ENCODE data around the gene PDE6B. TPM values are rescaled to one million over a fixed set of nuclear protein-coding genes. Genes with fewer than 3 reads are reported as not detected.
"Not testable (repeated sequence)": the region's sequence is repeated elsewhere in the genome, so short reads cannot be mapped to it uniquely, and the experiment has no call there.

Gene PDE6B
- total RNA-seq, 4 donors from 2014 or later = 0.81 to 5.5 (median 1.8) TPM

DNA sequence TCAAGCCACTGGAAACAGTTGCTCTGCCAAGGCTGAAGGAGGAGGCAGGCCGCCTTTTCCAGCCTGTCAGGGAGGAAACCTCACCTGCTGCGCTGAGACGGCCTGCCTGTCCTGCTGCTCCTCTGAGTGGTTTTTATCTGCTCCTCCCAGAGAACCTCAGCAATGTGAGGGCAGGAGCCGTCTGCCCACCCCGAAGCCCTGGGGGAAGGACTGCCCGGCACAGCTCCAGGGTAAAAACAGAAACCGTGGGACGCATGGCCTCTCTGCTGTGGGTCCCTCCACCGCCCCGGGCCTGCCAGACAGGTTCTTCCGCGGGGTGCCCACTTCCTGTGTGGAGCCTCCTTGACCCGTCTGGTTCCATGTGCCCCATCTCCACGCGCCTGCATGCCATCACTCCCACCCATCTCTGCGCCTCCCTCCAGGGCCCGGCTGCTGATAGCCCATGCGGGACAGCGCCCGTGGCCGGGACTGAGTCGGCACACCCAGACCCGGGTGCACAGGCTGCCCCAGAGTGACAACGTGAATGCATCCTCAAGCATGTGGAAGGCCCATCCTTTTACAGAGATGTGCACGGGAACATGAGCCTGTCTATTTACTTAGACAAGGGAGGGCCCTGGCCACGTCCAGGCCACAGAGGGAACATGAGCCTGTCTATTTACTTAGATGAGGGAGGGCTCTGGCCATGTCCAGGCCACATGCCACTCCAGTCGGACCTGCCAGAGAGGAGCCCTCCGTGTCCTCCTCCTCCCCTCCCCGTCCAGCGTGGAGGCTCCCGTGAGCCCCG, 67.6 kb downstream of the PDE6B start:
- WGBS, 2 donors (ENCODE audit: low coverage in 1 of 2) = 61 to 75% methylated on average over 3 to 8 of the region's 32 CpGs
- Histone ChIP-seq H3K36me3 (no peaks in the 10 kb centered on the region), H3K27me3 (peaks cover 51% of the 10 kb centered on the region), H3K4me3 (no peak overlapping the region), H3K9me3 (no peaks in the 10 kb centered on the region), H3K4me1 (peaks cover 0 to 20% (median 10%) of the 10 kb centered on the region in 3 donors), H3K27ac (no peak overlapping the region)
- no peak for ATAC-seq
- TF ChIP-seq, protein P1, sequence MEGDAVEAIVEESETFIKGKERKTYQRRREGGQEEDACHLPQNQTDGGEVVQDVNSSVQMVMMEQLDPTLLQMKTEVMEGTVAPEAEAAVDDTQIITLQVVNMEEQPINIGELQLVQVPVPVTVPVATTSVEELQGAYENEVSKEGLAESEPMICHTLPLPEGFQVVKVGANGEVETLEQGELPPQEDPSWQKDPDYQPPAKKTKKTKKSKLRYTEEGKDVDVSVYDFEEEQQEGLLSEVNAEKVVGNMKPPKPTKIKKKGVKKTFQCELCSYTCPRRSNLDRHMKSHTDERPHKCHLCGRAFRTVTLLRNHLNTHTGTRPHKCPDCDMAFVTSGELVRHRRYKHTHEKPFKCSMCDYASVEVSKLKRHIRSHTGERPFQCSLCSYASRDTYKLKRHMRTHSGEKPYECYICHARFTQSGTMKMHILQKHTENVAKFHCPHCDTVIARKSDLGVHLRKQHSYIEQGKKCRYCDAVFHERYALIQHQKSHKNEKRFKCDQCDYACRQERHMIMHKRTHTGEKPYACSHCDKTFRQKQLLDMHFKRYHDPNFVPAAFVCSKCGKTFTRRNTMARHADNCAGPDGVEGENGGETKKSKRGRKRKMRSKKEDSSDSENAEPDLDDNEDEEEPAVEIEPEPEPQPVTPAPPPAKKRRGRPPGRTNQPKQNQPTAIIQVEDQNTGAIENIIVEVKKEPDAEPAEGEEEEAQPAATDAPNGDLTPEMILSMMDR (IDR thresholded peaks at IDR 0.05) = no peak
- TF ChIP-seq EP300 (IDR thresholded peaks at IDR 0.05) (no peak), POLR2AphosphoS5 (IDR thresholded peaks at IDR 0.05) (no peak), POLR2A (IDR thresholded peaks at IDR 0.05) (no peak)

DNA sequence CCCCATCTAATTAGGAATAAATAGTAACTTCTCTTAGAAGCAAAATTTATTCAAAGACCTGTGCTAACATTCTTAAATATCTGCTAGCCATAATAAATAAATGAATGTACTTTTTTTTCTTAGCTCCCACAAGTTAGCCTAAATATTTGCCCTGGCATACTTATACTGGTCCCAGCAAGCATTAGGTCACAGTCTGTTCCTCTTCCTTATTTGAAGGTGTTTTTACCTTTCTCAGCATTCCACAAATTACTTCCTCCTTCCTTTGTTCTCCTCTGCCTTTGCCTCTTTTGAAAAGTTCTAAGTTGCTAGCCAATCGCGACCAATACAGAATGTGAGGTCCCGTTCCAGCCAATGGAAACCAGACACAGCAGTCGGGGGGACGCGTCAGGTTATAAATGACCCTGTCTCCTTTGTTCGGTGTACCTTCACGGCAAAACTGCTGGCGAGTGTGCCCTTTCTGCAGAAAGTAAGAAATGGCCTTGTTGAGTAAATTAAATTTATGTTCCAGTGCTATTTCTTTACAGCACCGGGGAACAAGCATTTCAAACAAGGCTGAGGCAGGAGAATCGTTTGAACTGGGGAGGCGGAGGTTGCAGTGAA, 69.1 kb downstream of the PDE6B start:
- not testable (repeated sequence) for H3K9me3 ChIP-seq, H3K36me3 ChIP-seq, ATAC-seq, H3K4me3 ChIP-seq, H3K27ac ChIP-seq, H3K4me1 ChIP-seq
- H3K27me3 ChIP-seq = peaks cover 38% of the 10 kb centered on the region
- 78 to 79% methylated on average over 5 to 11 of the region's 12 CpGs for WGBS, 2 donors (ENCODE audit: low coverage in 1 of 2)

DNA sequence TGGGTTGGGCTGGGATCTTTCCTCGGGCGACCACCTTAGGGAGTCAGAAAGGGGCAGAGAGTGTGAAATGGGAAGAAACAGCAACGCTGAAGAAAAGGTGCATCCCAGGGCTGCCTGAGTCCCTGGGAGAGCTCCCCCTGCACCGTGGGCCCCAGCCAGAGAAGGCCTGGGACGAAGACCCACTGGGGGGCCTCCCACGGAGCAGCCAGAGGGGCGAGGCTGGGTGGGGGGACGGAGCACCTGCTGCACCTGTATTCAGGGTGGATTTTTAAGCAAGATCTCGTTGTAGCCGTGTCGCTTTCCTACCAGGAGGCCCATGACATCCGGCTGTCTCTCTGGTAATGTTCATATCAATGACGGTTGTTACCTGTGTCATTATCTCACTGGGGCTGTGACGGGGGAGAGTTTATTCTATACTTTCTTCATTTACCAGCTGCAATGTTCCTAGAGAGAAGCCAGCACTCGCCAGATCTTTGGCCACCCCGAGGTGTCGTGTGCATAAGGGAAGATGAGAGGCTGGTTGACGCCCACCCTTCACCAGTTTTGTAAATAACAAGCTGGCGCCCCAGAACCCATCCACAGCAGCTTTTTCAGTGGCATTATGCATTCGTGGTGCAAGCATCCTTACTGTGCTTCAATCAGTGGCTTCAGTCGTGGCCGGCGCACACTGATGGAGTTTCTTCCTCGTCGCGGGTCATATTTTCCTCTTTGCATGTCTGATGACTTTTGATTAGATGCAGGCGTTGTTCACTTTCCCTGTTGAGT, 74.6 kb downstream of the PDE6B start:
- no peak overlapping the region for H3K27ac ChIP-seq
- no peak for TF ChIP-seq POLR2AphosphoS5 (IDR thresholded peaks at IDR 0.05)
- no peak for TF ChIP-seq EP300 (IDR thresholded peaks at IDR 0.05)
- TF ChIP-seq, protein P1 (IDR thresholded peaks at IDR 0.05) = no peak
- no peak for TF ChIP-seq POLR2A (IDR thresholded peaks at IDR 0.05)
- no peaks in the 10 kb centered on the region for H3K36me3 ChIP-seq
- no peak overlapping the region for H3K4me3 ChIP-seq
- no peaks in the 10 kb centered on the region for H3K9me3 ChIP-seq
- WGBS, 2 donors (ENCODE audit: low coverage in 1 of 2) = 66 to 100% methylated on average over 1 to 18 of the region's 27 CpGs
- peaks cover 0 to 6% (median 0%) of the 10 kb centered on the region in 3 donors for H3K4me1 ChIP-seq
- peaks cover 11% of the 10 kb centered on the region for H3K27me3 ChIP-seq
- ATAC-seq = no peak

DNA sequence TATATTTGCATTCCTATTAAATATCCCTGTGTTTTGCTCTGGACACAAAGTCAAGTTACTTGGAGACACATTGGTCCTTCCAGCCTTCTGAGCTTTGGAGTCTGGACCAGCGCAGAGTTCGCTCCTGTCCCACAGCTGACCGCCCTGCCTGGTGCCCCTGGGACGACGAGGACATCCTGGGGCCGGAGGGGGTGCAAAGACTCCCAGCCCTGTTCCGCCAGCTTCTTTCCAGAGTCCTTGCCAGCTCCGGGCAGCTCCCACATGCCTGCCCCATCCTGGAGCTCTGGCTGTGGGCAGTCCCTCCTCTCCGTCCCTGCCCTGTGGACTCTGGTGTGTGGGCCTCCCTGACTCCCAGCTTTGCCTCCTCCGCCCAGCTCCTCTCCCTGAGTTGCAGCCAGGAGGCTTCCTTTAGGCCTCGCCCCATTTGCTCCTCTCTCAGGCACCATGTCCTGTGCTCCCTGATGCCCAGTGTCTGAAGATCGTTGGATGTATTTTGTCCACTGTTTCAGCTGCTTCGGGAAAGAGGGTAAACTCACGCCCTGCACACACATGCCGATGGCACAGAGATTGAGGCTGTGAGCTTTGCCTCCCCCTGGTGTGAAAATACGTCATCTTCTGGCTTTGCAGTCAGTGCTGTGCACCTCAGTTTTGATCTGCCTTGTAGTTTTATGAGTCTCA, 75.4 kb downstream of the PDE6B start:
- H3K27ac ChIP-seq = no peak overlapping the region
- TF ChIP-seq, protein P1 (IDR thresholded peaks at IDR 0.05) = no peak
- TF ChIP-seq POLR2A (IDR thresholded peaks at IDR 0.05) (no peak), EP300 (IDR thresholded peaks at IDR 0.05) (no peak), POLR2AphosphoS5 (IDR thresholded peaks at IDR 0.05) (no peak)
- WGBS, 2 donors (ENCODE audit: low coverage in 1 of 2) = 57 to 75% methylated on average over 7 of the region's 16 CpGs
- ATAC-seq = no peak
- no peak overlapping the region for H3K4me3 ChIP-seq
- no peaks in the 10 kb centered on the region for H3K36me3 ChIP-seq
- peaks cover 0 to 10% (median 0%) of the 10 kb centered on the region in 3 donors for H3K4me1 ChIP-seq
- no peaks in the 10 kb centered on the region for H3K9me3 ChIP-seq
- H3K27me3 ChIP-seq = peaks cover 4% of the 10 kb centered on the region

DNA sequence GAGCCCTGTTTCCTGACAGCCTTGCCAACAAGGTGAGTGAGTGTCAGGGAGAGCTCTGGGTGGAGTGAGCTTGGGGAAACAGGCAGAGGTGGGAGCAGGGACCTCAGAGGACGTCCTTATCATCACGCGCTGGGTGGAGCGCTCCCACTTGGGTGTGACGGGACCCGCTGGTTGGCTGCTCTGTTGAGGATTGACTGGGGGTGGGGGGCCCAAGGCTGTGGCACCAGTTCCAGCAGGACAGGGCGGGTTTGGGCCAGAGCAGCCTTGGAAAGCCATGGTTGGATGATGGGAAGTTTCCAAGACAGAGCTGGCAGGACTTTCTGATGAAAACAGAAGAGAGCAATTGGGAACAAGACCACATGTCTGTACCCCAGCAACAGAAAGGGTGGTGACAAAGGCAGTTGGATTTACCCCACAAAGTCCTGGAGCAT, 77.3 kb downstream of the PDE6B start:
- H3K36me3 ChIP-seq = no peaks in the 10 kb centered on the region
- no peak for ATAC-seq
- H3K27me3 ChIP-seq = no peaks in the 10 kb centered on the region
- 20% methylated on average over 1 of the region's 7 CpGs; no CpG with 5 or more reads in 1 of the 2 donors for WGBS, 2 donors (ENCODE audit: low coverage in 1 of 2)
- H3K9me3 ChIP-seq = no peaks in the 10 kb centered on the region
- H3K4me1 ChIP-seq = peaks cover 3 to 26% (median 8%) of the 10 kb centered on the region in 3 donors
- no peak overlapping the region for H3K4me3 ChIP-seq
- no peak for TF ChIP-seq EP300 (IDR thresholded peaks at IDR 0.05)
- no peak for TF ChIP-seq POLR2AphosphoS5 (IDR thresholded peaks at IDR 0.05)
- TF ChIP-seq, protein P1 (IDR thresholded peaks at IDR 0.05) = no peak
- no peak for TF ChIP-seq POLR2A (IDR thresholded peaks at IDR 0.05)
- no peak overlapping the region for H3K27ac ChIP-seq

Measured in gastroesophageal sphincter (tissue), 4 donors.